Spleen (tissue), 7 donors: ENCODE data around the gene RTTN.

Source experiments
- CTCF ChIP-seq, 11 experiments: fragments of 200-600 bp in 7 of 11; fragments of 450-650 bp in 4 of 11; sonication (generic) in 4 of 11; IDR thresholded peaks in 8 of 11; conservative IDR thresholded peaks in 3 of 11; 1 replicate in 7 of 11; 2 replicates in 4 of 11; pipeline versions ENCODE4 v1.4.0 to v1.8.0; 2016 to 2021; ENCODE audit warnings: antibody characterized with exemption in 11 of 11, inconsistent platforms in 4 of 11, mild to moderate bottlenecking in 1 of 11
- POLR2A ChIP-seq, 3 donors: fragments of 450-650 bp; IDR thresholded peaks; one replicate each; pipeline ENCODE4 v1.5.1; 2017; ENCODE audit warnings: antibody characterized with exemption in 3 of 3, mild to moderate bottlenecking in 1 of 3
- POLR2AphosphoS5 ChIP-seq, 3 donors: sonication (generic); formaldehyde crosslinking; IDR thresholded peaks; one replicate each; pipeline ENCODE4 v1.5.1; 2017; ENCODE audit warnings: antibody characterized with exemption in 3 of 3
- donor health status: DM: no; HTN: no; CAD: no; lungs with moderate emphysema.
- donor health status: DM: no; HTN: no; CAD: no.
- donor health status: DM: no; HTN: no; CAD: no.

DNA sequence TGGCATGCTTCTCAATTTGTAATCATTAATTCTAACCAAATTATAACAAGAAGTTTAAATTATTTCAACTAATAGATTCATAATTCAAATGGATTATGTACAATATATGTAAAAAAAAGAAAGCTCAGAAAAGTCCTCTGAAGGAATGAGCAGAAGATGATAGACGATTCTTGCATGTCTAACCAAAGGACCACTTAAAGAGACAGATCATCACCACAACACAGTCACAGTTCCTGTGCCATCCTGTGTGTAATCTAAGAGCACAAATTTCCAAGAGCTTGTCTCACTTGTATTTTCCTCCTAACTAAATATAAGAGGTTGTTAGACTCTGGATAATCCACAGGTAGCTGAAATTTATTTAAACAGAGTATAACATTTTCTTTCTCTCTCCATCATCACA is 135.5 kb downstream of the RTTN start:
- no peak for TF ChIP-seq POLR2AphosphoS5 (IDR thresholded peaks at IDR 0.05)
- no peak for TF ChIP-seq CTCF (IDR thresholded peaks at IDR 0.05 in 8 of 11, conservative IDR thresholded peaks at IDR 0.05 in 3 of 11)
- no peak for TF ChIP-seq POLR2A (IDR thresholded peaks at IDR 0.05)
